Stimulated activated CD4-positive, alpha-beta T cell treated with anti-CD3 and anti-CD28 coated beads, Interleukin-2, amount 100 ng/mL, for 48 hours (primary cell): Measurements from ENCODE around the gene LCMT2.
"Not testable (repeated sequence)": the region's sequence is repeated elsewhere in the genome, so short reads cannot be mapped to it uniquely, and the experiment has no call there.

ENCODE experiments used
- DNase-seq, 2 donors: peaks; one replicate each; pipeline ENCODE4 v3.0.0-alpha.2; 2020

Gene LCMT2

GRCh38 chr15:43316016-43316970 lies 14.1 kb downstream of the LCMT2 start:
- DNase-seq: no peak

GRCh38 chr15:43314171-43314570 lies 16.2 kb downstream of the LCMT2 start:
- DNase-seq: no peak

- DNase-seq: no peak
Measured at GRCh38 chr15:43312378-43312777, 18.0 kb downstream of the LCMT2 start.

- DNase-seq: no peak
Measured at GRCh38 chr15:43302205-43302817, 28.1 kb downstream of the LCMT2 start, which contains the start of gene TGM7. Gene TGM7 (minus strand): TSS chr15:43302255.

- no peak for DNase-seq
Measured at GRCh38 chr15:43299884-43300283, 30.5 kb downstream of the LCMT2 start.

GRCh38 chr15:43299411-43299810 lies 31.0 kb downstream of the LCMT2 start:
- DNase-seq: no peak

- no peak for DNase-seq
Measured at GRCh38 chr15:43294091-43294706, 36.2 kb downstream of the LCMT2 start.

GRCh38 chr15:43293432-43293831 lies 36.9 kb downstream of the LCMT2 start:
- DNase-seq: no peak

GRCh38 chr15:43292375-43293078 lies 37.8 kb downstream of the LCMT2 start:
- no peak for DNase-seq

- DNase-seq: not testable (repeated sequence)
Measured at GRCh38 chr15:43289656-43290055, 40.7 kb downstream of the LCMT2 start.

- DNase-seq: no peak
Measured at GRCh38 chr15:43287254-43287653, 43.1 kb downstream of the LCMT2 start.

GRCh38 chr15:43286074-43286473 lies 44.3 kb downstream of the LCMT2 start:
- no peak for DNase-seq

- DNase-seq: peak; percentile 54 to 61
Measured at GRCh38 chr15:43285609-43286037, 44.8 kb downstream of the LCMT2 start.

- no peak for DNase-seq
Measured at GRCh38 chr15:43283526-43283925, 46.8 kb downstream of the LCMT2 start.

- DNase-seq: no peak
Measured at GRCh38 chr15:43281926-43282602, 48.3 kb downstream of the LCMT2 start.

GRCh38 chr15:43280996-43281395 lies 49.4 kb downstream of the LCMT2 start:
- no peak for DNase-seq

- no peak for DNase-seq
Measured at GRCh38 chr15:43279496-43279895, 50.9 kb downstream of the LCMT2 start.

- DNase-seq: no peak
Measured at GRCh38 chr15:43278869-43279268, 51.5 kb downstream of the LCMT2 start.

GRCh38 chr15:43277901-43278300 lies 52.5 kb downstream of the LCMT2 start:
- DNase-seq: no peak

GRCh38 chr15:43277231-43277823 lies 53.0 kb downstream of the LCMT2 start:
- DNase-seq: no peak

- no peak for DNase-seq
Measured at GRCh38 chr15:43276563-43277200, 53.7 kb downstream of the LCMT2 start.
